ENCODE measurements around the gene GPR3.

DNA sequence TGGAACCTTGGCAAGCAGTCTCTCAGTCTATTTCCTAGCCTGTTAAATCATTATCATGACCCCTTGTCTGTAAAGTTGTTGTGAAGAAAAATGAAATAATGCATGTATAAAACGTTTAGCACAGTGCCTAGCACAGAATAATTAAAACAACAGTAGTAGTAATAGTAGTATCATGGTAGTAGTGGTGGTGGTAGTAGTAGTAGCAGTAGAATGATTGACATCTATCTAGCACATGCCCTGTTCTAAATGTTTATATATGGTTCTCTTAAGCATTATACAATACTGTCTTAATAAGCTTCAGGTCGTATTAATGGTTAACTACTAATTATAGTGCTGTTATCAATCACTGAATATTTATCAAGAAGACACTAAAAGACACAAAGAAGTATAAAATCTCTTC is 46.7 kb downstream of the GPR3 start:
- TF ChIP-seq GATA3 (IDR thresholded peaks at IDR 0.05; ENCODE audit: low read depth, low read length) (no peak), GATA2 (IDR thresholded peaks at IDR 0.05; ENCODE audit: low read depth, low read length) (no peak)
